ENCODE results near the gene ZCCHC24.

Gene ZCCHC24

GRCh38 chr10:79375321-79376077, 69.9 kb downstream of the ZCCHC24 start:
- no peak for TF ChIP-seq CTCF (IDR thresholded peaks at IDR 0.05; ENCODE audit: low read depth, low read length, missing control alignments)
- no peak overlapping the region for H3K4me3 ChIP-seq (ENCODE audit: low read depth, low read length)
- DNase-seq (ENCODE audit: low read depth) = no peak

GRCh38 chr10:79374312-79375191, 70.9 kb downstream of the ZCCHC24 start:
- no peak for DNase-seq (ENCODE audit: low read depth)
- no peak overlapping the region for H3K4me3 ChIP-seq (ENCODE audit: low read depth, low read length)
- TF ChIP-seq CTCF (IDR thresholded peaks at IDR 0.05; ENCODE audit: low read depth, low read length, missing control alignments) = peak; percentile 97

- no peak for DNase-seq (ENCODE audit: low read depth)
- no peak for TF ChIP-seq CTCF (IDR thresholded peaks at IDR 0.05; ENCODE audit: low read depth, low read length, missing control alignments)
- H3K4me3 ChIP-seq (ENCODE audit: low read depth, low read length) = no peak overlapping the region
Measured at GRCh38 chr10:79372871-79373270, 72.6 kb downstream of the ZCCHC24 start.

- DNase-seq (ENCODE audit: low read depth) = no peak
- no peak for TF ChIP-seq CTCF (IDR thresholded peaks at IDR 0.05; ENCODE audit: low read depth, low read length, missing control alignments)
- H3K4me3 ChIP-seq (ENCODE audit: low read depth, low read length) = no peak overlapping the region
Measured at GRCh38 chr10:79367426-79368189, 77.8 kb downstream of the ZCCHC24 start.

GRCh38 chr10:79361726-79362397, 83.6 kb downstream of the ZCCHC24 start:
- no peak for TF ChIP-seq CTCF (IDR thresholded peaks at IDR 0.05; ENCODE audit: low read depth, low read length, missing control alignments)
- no peak overlapping the region for H3K4me3 ChIP-seq (ENCODE audit: low read depth, low read length)
- DNase-seq (ENCODE audit: low read depth) = no peak
